ENCODE results near the gene CD74.

DNA sequence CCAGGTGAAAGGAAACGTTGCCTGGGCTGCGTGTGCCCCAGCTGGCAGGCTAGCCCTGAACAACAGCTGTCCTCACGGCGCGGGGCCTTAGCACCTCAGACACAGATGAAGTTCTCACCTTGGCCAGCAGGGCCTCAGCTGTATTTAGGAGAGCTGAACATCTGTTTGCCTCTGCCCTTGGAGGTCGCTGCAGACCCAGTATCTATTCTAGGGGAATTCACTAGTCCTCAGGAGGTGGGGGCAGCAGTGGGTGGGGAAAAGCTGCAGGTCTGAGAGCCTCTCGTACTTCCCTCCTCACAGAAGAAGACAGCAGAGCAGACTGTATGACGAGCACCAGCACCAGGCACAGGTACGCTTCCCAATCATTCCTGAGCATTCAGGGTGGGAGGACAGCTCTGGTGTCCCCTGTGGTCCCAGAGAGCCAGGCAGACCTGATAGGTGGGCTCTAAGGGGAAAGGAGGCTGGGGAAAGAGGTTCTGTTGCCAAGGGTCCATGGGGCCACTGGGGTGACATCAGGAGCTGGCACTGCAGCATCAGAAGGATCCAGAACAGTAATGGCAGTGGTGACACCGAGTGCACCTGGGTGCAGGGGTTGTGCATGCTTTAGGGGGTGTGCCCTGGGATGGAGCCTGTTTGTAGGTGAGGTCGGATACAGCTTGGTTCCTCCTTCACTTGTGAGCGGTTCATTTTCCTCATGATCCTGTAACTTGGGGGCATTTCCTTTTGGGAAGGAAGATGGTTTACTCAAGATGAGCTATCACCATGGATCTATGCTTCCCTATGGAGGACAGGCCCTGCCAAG, 13.8 kb downstream of the CD74 start:
- TF ChIP-seq, protein P1, sequence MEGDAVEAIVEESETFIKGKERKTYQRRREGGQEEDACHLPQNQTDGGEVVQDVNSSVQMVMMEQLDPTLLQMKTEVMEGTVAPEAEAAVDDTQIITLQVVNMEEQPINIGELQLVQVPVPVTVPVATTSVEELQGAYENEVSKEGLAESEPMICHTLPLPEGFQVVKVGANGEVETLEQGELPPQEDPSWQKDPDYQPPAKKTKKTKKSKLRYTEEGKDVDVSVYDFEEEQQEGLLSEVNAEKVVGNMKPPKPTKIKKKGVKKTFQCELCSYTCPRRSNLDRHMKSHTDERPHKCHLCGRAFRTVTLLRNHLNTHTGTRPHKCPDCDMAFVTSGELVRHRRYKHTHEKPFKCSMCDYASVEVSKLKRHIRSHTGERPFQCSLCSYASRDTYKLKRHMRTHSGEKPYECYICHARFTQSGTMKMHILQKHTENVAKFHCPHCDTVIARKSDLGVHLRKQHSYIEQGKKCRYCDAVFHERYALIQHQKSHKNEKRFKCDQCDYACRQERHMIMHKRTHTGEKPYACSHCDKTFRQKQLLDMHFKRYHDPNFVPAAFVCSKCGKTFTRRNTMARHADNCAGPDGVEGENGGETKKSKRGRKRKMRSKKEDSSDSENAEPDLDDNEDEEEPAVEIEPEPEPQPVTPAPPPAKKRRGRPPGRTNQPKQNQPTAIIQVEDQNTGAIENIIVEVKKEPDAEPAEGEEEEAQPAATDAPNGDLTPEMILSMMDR (IDR thresholded peaks at IDR 0.05 in 4 of 5, conservative IDR thresholded peaks at IDR 0.05 in 1 of 5) = no peak
- TF ChIP-seq POLR2A (IDR thresholded peaks at IDR 0.05) = no peak

Data from gastrocnemius medialis (tissue), 4 donors.